ENCODE results near the gene FRMD5.

FRMD5 gene

GRCh38 chr15:43913026-43913780, 281.9 kb downstream of the FRMD5 start:
- TF ChIP-seq CTCF (IDR thresholded peaks at IDR 0.05; ENCODE audit: low read length, missing control alignments), result no peak
- no peak overlapping the region for H3K4me3 ChIP-seq (replicated peaks; ENCODE audit: low read depth, low read length)
- peak; percentile 98 for DNase-seq (ENCODE audit: low read depth)

DNA sequence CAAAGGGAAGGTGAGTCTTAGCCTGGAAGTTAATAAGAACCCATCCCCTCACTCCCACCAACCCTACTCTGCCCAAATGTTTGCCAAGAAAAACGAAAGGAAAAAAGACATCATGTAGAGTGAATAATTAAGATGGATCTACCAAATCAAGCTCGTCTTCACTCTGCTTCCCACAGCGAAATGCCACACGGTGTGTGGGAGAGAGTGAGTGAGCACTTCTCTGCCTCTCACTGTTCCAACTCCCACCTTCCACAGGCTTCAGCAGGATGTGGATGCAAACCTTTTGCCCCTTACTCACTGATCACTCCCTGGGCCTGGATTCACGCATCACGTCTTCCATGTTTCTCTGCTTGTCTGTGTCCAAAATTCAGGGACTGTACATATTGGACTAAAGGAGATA, 282.9 kb downstream of the FRMD5 start:
- TF ChIP-seq CTCF (IDR thresholded peaks at IDR 0.05; ENCODE audit: low read length, missing control alignments), result no peak
- DNase-seq (ENCODE audit: low read depth), result no peak
- no peak overlapping the region for H3K4me3 ChIP-seq (replicated peaks; ENCODE audit: low read depth, low read length)

DNA sequence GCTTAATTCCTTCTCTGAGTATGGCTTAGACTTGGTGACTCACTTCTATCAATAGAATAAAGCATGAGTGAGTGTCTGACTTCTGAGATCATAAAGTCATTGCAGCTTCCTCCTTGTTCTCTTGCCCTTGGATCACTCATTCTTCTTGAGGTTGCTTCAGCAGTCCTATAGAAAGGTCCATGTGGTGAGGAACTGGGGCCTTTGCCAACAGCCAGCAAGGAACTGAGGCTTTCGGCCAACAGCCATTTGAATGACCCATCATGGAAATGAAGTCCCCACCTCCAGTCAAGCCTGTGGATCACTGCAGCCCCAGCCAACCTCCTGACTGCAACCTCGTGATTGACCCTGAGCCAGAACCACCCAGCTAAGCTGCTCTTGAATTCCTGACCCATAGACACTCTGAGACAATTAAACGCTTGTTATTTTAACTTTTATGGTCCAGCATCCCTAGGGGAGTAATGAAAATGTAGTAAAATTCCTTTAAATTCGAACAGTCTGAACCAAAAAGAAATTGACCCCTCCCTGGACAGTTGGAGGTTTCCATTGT, 283.8 kb downstream of the FRMD5 start:
- TF ChIP-seq CTCF (IDR thresholded peaks at IDR 0.05; ENCODE audit: low read length, missing control alignments), result no peak
- H3K4me3 ChIP-seq (replicated peaks; ENCODE audit: low read depth, low read length), result no peak overlapping the region
- DNase-seq (ENCODE audit: low read depth), result peak; percentile 97

DNA sequence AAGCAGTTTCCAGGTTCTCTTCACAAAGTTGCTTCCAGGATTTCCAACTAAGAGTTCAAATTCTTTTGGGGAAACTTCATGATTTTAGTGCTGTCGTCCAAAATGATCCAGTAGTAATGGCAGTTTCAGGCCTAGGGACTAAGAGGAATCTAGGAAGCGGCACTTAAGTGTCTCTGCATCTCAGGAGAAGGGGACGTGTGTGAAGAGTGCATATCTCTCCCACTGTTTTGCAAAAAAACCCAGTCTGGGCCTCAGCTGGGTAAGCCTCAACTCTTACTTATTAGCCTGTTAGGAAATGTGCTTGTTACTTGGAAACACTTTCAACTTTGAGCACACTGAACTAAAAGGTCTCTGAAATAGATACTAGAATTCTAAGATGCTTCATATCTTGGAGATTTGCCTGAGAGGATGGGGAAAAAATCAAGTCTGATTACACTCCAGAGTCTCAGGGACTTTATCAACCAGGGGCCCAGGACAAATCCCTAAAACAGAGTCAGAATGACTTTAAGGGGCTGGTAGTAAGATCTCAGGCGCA, 286.5 kb downstream of the FRMD5 start:
- no peak for TF ChIP-seq CTCF (IDR thresholded peaks at IDR 0.05; ENCODE audit: low read length, missing control alignments)
- DNase-seq (ENCODE audit: low read depth), result no peak
- no peak overlapping the region for H3K4me3 ChIP-seq (replicated peaks; ENCODE audit: low read depth, low read length)

DNA sequence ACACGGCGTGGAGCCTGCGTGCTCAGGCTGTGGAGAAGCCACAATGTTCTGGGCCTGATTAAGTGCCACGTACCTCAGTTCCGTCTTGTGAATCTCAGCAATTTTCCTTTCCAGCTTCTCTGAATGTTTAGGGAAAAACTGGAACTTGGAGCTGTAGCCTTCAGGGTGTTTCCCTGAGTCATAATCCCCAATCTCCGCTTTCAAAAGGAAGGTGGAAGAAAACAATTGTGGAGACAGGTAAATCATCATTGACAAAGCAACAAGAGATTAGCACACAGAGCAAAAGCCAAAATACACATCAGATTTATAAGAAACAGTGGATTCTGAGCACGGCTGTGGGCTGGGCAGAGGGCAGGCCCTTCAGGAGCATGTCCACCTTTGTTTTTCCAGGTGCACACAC, 289.3 kb downstream of the FRMD5 start:
- no peak overlapping the region for H3K4me3 ChIP-seq (replicated peaks; ENCODE audit: low read depth, low read length)
- no peak for DNase-seq (ENCODE audit: low read depth)
- no peak for TF ChIP-seq CTCF (IDR thresholded peaks at IDR 0.05; ENCODE audit: low read length, missing control alignments)

DNA sequence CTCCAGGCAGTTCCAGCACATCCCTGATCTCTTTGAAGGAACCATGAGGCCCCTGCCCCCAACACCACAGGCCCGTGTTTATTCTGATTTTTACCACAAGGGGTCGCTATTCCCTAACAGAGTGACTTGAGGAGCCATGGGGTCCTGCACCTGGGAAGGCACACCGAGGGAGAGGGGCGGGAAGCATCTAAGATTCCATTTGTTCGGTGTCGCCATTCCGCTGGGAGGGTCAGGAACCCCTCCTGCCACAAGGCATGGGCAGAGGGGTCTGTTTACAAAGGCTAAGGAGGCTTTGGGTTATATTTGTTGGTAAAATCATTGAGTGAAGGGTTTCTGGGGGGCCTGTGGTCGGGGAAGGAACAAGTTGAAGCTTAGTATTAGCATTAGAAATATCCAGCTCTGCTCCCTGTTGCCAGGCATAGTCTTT, 291.2 kb downstream of the FRMD5 start:
- TF ChIP-seq CTCF (IDR thresholded peaks at IDR 0.05; ENCODE audit: low read length, missing control alignments), result peak; percentile 81
- DNase-seq (ENCODE audit: low read depth), result peak; percentile 75
- no peak overlapping the region for H3K4me3 ChIP-seq (replicated peaks; ENCODE audit: low read depth, low read length)

Measured in fibroblast of pulmonary artery (primary cell).